HPDE6-E6E7 (cell line): ENCODE data around the gene HTRA3.

Source experiments
- DNase-seq: peaks from one replicate; pipeline ENCODE4 v3.0.0; 2011; ENCODE audit warnings: missing footprints; ENCODE audit errors: extremely low spot score

Gene HTRA3

GRCh38 chr4:8266508-8266907 lies 3.0 kb upstream of the HTRA3 start:
- no peak for DNase-seq

- DNase-seq: peak; percentile 76
Measured at GRCh38 chr4:8267077-8267476, 2.5 kb upstream of the HTRA3 start.

DNA sequence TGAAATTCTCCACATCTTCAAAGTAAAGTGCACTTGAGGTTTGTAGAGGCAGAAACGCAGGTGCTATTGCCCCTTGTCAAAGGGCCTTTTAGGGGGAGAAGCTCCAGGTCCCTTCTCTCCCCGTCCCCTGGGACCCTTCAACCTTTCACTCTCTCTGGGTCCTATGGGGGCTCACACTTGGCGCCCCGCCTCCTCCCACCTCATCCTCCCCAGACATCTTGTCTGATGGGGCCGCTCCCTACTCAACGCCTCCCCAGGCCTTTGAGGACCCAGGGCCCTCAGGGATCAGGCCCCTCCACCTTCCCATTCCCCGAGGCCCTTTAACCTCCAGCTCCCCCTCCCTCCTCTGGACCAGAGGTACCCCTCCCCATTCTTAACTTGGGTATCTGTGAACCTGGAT lies 1.3 kb upstream of the HTRA3 start:
- DNase-seq: no peak

DNA sequence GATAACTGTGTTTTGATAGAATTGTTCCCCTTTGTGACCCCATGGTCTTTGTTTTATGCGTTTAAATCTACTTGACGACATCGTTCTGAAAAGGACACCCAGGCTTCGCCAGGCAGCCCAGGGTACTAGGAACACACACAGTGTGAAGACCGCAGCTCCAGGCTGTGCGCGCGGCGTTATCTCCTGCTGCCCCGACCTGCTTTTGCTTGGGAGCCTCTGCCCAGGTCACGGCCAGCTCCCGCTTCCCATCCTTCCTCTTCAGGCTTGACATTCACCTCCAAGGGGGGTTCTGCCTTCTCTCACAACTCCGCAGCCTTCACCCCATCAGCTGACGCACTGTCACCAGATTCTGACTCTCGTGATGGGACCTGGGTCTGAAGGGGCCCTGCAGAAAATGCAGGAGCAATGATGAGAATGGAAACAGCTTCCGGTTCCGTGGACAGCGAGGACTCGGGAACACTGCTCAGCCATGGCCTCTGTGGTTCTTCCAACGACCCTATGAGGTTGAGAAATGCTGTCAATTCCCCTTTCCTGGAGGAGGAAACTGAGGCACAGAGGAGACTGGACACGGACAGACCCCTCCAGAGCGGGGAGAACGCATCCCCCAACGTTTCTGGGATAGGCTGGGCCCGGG lies 536 bp upstream of the HTRA3 start:
- no peak for DNase-seq

GRCh38 chr4:8270418-8270771 lies 841 bp downstream of the HTRA3 start:
- DNase-seq: no peak

GRCh38 chr4:8270912-8271815 lies 1.6 kb downstream of the HTRA3 start:
- no peak for DNase-seq

DNA sequence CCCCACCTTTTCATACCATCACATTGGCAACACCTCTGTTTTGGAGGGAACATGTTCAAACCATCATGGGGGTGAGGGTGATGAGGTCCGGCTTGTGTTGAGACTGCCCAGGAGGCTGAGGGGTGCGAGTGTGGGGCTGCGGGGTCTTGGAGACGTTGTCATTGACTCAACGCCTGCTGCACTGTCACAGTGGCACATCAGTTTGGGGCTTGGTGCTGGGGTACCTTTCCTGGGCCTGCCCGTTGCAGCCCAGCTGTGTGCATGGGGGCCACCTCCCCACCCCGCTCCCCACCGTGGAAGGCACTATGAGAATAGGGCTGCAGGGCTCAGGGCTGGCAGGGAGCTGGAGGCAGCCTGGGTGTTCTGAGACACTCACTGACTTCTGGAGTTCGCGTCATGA lies 2.3 kb downstream of the HTRA3 start:
- DNase-seq: no peak

DNA sequence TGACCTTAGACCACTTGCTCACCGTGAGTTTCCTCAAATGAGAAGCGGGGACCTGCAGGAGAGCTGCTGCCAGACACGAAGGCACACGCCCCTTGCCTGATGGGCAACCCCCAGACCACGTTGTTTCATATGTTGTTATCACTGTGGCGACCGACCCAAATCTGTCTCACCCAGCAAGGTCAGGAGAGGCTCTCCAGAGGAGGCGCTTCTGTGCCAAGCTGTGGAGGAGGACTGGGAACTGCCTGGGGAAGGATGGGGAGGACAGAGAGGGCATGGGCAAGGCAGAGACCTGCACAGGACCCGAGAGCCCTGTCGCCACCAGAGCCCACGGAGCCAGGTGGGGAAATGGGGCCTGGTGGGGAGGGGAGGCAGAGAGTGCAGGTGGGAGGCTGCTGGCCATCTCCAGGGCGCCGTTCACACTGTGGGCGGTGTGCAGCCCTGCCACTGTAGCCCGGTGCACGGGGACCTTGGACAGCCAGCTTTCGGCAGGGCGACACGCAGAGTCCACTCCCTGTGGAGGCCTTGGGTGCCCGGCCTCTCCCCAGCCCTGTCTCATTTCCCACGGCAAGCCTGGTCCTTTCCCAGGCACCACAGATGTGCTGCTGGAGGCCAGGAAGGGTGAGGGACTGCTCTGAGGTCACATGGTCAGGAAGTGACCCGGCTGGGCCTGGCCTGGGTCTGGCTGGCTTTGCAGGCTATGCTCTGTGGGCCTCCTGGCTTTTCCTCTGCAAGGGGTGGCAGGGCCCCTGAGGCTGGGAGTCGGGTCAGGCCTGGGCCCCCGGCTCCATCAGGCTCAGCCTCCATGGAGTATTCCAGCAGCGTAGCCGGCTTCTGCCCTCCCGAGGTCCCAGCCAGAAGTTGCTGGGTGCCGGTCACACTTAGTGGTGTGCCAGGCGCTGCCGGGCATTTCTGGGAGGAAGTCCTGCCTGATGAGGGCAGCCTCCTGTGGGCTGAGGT lies 3.2 kb downstream of the HTRA3 start:
- DNase-seq: no peak

DNA sequence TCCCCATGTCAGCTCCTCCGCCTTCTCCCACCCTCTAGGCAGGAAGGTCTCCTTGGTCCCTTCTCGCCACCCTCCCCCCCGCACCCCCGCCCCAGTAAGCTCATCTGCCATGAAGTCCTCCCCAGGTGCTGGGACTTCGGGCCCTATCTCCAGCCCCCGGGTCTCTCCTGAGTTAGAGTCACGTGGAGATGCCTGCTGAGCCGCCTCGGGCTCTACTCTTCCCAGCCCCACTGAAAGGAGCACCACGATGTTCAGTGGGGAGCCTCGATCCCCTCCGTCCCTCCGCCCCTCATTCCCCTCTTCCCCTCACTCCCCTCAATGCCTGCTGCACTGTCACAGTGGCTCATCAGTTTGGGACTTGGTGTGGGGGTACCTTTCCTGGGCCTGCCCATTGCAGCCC lies 3.9 kb downstream of the HTRA3 start:
- DNase-seq: no peak

- DNase-seq: no peak
Measured at GRCh38 chr4:8274066-8274652, 4.6 kb downstream of the HTRA3 start.

DNA sequence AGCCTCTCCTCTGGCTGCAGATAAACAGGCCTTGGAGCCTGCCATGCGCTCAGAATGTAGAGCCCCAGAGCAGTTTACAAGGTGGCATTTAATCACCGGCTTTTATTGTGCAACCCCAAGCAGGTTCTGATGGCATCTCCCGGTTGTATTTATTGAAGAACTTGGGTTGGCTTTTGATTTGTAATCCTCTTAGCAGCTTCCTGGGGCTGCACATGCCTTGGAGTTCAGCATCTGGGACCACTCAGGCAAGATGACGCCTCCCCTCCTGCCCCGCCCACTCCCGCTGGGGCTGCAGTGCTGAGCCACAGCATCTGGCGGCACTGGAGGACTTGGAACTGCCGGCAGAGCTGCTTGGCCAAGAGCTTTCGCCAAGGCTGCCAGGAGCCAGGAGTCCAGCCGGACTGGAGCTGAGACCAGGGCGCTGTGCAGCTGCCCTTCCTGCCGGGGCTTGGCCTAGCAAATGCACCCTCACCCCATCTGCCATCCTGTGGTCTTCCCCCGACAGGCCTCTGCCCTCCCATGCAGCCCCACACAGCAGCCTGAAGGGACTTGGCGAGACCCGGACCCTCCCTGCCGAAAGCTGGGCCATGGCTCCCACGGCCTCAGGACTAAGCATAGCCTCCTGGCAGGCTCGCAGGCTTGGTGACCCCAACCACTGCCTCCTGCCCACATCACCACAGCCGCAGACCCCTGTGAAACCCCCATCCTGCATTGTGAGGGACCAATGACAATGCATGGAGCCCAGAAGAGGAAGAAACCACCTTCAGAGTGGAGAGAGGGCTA lies 5.4 kb downstream of the HTRA3 start:
- peak; percentile 38 for DNase-seq

DNA sequence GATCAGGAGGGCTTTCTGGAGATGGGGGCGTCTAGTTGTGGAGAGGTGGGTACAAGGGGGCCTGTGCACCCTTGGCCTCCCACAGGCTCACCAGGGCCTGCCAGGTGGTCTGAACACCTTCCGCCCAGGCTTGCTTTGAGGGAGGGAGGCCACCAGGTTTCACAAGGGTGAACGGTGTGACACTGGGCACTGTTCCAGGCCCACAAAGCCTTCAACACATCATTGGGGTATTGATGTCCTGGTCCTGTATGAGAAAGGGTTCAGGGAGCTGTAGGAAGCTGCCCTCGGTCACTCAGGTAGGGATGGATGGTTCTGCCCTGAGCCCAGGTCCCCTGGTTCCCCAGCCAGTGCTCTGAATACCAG lies 6.0 kb downstream of the HTRA3 start:
- DNase-seq: no peak

DNA sequence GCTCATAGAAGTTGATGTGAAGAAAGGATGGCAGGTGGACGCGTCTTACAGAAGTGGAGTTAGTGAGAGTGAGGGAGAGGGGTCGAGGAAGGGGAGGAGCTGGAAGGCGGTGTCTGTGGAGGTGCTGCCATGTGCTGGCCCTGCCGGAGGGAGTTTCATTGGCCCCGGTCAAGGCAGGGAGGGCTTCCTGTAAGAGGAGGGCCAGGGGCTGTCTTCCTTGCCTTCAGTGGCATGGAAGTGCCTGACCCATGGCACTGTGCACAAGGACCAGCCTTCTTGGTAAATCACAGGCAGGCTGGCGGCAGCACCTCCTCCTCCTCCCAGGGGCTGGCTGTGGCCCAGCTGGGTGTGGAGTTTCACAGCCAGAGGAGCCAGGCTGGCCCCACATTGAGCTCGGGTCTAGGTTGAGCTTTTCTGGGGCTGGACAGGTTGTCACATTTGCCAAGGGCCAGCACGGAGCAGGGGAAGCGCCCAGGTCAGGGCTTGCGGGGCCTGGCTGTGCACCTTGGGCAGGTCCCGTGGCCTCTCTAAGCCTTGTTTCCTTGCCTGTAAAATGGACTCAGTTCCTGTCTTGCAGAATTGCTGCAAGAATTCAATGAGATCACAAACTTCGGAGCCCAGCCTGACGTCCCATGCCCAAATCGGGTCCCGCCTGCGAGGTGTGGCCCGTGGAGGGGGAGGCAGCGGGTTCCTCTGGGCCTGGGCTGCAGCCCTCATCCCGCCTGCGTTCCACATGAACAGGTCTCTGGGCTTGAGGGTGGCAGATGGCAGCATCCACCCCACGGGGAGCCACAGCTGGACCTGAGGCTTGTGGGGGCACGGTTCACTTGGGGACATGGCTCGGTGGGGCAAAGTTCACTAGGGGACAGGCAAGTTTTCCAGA lies 7.0 kb downstream of the HTRA3 start:
- no peak for DNase-seq

GRCh38 chr4:8277356-8278008 lies 7.9 kb downstream of the HTRA3 start:
- no peak for DNase-seq

- no peak for DNase-seq
Measured at GRCh38 chr4:8278009-8278395, 8.4 kb downstream of the HTRA3 start.

GRCh38 chr4:8278421-8279287 lies 9.1 kb downstream of the HTRA3 start:
- no peak for DNase-seq

DNA sequence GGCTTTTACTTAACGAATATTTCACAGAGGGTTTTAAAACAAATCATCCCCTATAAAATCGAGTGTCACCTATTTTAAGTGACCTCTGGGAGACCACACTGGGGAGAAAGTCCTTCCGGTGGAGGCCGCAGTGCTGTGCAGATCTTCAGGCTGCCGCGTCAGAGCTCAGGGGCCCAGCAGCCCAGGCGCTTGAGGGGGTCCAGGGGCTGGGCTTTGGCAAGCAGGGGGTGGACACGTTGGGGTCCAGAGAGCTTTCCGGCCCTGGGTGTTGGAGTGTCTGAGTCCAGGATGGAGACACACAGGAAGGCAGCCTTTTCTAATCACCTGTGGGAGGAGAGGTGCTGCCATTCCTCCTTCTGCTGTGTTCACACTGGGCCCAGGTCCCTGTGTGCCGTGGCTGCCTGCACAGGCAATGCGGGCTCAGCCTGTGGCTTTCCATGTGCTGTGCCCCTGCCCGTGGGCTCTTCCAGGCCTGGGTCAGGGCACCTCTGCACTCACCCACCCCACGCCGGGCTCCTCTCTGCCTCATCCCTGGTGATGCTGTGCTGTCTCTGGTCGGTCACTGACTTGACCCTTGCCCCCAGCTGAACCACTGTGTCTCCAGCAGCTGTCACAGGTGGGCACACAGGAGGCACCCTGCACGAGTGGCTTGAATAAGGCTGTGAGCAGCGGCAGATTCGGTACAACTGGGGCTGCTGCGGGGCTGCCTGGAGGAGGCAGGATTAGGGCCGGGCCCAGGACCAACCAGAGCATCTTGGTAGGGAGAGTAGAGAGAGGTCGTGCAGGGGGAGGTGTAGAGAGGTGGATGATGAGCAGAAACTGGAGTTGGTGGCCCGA lies 10.0 kb downstream of the HTRA3 start:
- no peak for DNase-seq
